Endothelial cell of umbilical vein (primary cell): ENCODE results near the gene MISP. TPM values are rescaled to one million over a fixed set of nuclear protein-coding genes. Genes with fewer than 3 reads are reported as not detected.

Experiments used
- BruUV-seq: library from RNA; stranded (reverse); fragments of 400-500 nt; replicated peaks from 2 replicates; lab custom pipeline; 2021; lab: Mats Ljungman, UMichigan
- CTCF ChIA-PET: fragments of 300-600, 350-600 bp; sonication (Branson Sonifier 250); formaldehyde crosslinking; loops from one replicate; lab custom pipeline; 2021; ENCODE audit warnings: antibody characterized with exemption, inconsistent platforms; lab: Charles Lee
- POLR2A ChIA-PET: fragments of 300-600, 350-600 bp; sonication (Branson Sonifier 250); formaldehyde crosslinking; loops from one replicate; lab custom pipeline; 2021; ENCODE audit warnings: antibody characterized with exemption, inconsistent platforms; lab: Charles Lee
- DNase-seq: peaks from one replicate; pipeline ENCODE4 v3.0.0-alpha.2; 2011; ENCODE audit warnings: low read depth, low spot score
- FAIRE-seq: peaks from 2 replicates; lab custom pipeline; 2011; peaks lifted over from hg19 to GRCh38; lab: Jason Lieb, UNC
- H2AFZ ChIP-seq: 2 replicates; pipeline ENCODE4 v1.6.0; 2012; ENCODE audit warnings: low read depth, low read length, control low read depth, inconsistent platforms
- H3K27ac ChIP-seq: 2 replicates; pipeline ENCODE4 v1.5.1; 2011; ENCODE audit warnings: low read depth, mild to moderate bottlenecking, control low read depth, low read length, moderate library complexity; ENCODE audit not compliant: insufficient read depth
- H3K27me3 ChIP-seq, 2 experiments: 2 replicates each; pipeline versions ENCODE4 v1.6.0 to v1.6.1; 2011; ENCODE audit warnings: low read length in 2 of 2, mixed read lengths in 1 of 2; ENCODE audit not compliant: control insufficient read depth in 2 of 2, insufficient read depth in 2 of 2
- H3K36me3 ChIP-seq, 2 experiments: 2 replicates in 1 of 2; 3 replicates in 1 of 2; pipeline ENCODE4 v1.5.1; 2011; ENCODE audit warnings: low read length in 2 of 2, mild to moderate bottlenecking in 1 of 2, moderate library complexity in 1 of 2; ENCODE audit not compliant: control insufficient read depth in 2 of 2, insufficient read depth in 2 of 2; ENCODE audit errors: extremely low read depth in 1 of 2
- H3K4me1 ChIP-seq: 3 replicates; pipeline ENCODE4 v1.5.1; 2011; ENCODE audit warnings: mild to moderate bottlenecking, low read length; ENCODE audit not compliant: control insufficient read depth, insufficient read depth; ENCODE audit errors: extremely low read depth
- H3K4me2 ChIP-seq: 2 replicates; pipeline ENCODE4 v1.6.1; 2011; ENCODE audit warnings: low read length, control low read depth, mixed read lengths; ENCODE audit not compliant: insufficient read depth
- H3K4me3 ChIP-seq, 3 experiments: fragments of 200-600 bp in 1 of 3; sonication (generic), shearing (Covaris generic) in 1 of 3; replicated peaks in 1 of 3; 2 replicates each; pipeline ENCODE4 v1.5.1; 2011 to 2016; ENCODE audit warnings: control low read depth in 3 of 3, low read length in 3 of 3, mild to moderate bottlenecking in 2 of 3, inconsistent platforms in 1 of 3, low read depth in 1 of 3, moderate library complexity in 1 of 3; ENCODE audit not compliant: insufficient read depth in 1 of 3
- H3K79me2 ChIP-seq: 2 replicates; pipeline ENCODE4 v1.6.0; 2012; ENCODE audit warnings: low read length, inconsistent platforms; ENCODE audit not compliant: control insufficient read depth, insufficient read depth
- H3K9ac ChIP-seq: replicated peaks from 2 replicates; pipeline ENCODE3; 2011; ENCODE audit warnings: low read length, control low read depth; ENCODE audit not compliant: insufficient read depth; ENCODE audit errors: extremely low read depth
- H3K9me1 ChIP-seq: replicated peaks from 3 replicates; pipeline ENCODE4 v1.6.0; 2011; ENCODE audit warnings: mild to moderate bottlenecking, low read length; ENCODE audit not compliant: control insufficient read depth, insufficient read depth; ENCODE audit errors: extremely low read depth
- H3K9me3 ChIP-seq: replicated peaks from 2 replicates; pipeline ENCODE4 v1.5.1; 2012; ENCODE audit warnings: low read length, inconsistent platforms; ENCODE audit not compliant: control insufficient read depth, insufficient read depth
- H4K20me1 ChIP-seq: replicated peaks from 2 replicates; pipeline ENCODE3; 2011; ENCODE audit warnings: mild to moderate bottlenecking, low read length; ENCODE audit not compliant: control insufficient read depth, insufficient read depth; ENCODE audit errors: extremely low read depth
- FOS ChIP-seq: IDR thresholded peaks from 2 replicates; pipeline ENCODE4 v1.6.1; 2011; ENCODE audit warnings: mild to moderate bottlenecking, low read length, moderate library complexity, borderline replicate concordance; ENCODE audit not compliant: insufficient read depth
- MAX ChIP-seq: IDR thresholded peaks from 2 replicates; pipeline ENCODE4 v1.6.1; 2011; ENCODE audit not compliant: insufficient read depth, insufficient read length
- POLR2AphosphoS5 ChIP-seq: IDR thresholded peaks from 2 replicates; pipeline ENCODE4 v1.6.1; 2012; ENCODE audit warnings: low read depth, mild to moderate bottlenecking, control low read depth, low read length, moderate library complexity; ENCODE audit not compliant: insufficient read depth
- dilution Hi-C: fragments of 300-500 bp; cut with MboI; formaldehyde crosslinking; loops from one replicate; pipeline ENCODE4 v1.15.0; 2019; ENCODE audit warnings: low sequenced_read_pairs; ENCODE audit not compliant: extremely low pct_ligation_motif_present
- intact Hi-C: fragments of 100-400 bp; cut with micrococcal nuclease; formaldehyde crosslinking; loops from one replicate; pipeline ENCODE4 v1.10.0; 2022
- microRNA counts: library from miRNA; unstranded; fragments of <30 nt; microRNA quantifications from one replicate; lab custom pipeline; 2016
- microRNA-seq: library from miRNA; unstranded; fragments of <30 nt; microRNA quantifications from one replicate; pipeline ENCODE4 v1.2.0, GENCODE V29; 2021; ENCODE audit warnings: borderline number of aligned reads, borderline replicate concordance
- polyA plus RNA-seq, 4 experiments: library from polyadenylated mRNA; depleted of rRNA in 3 of 4; stranded (reverse) in 3 of 4; unstranded in 1 of 4; fragments of >200 nt; gene quantifications; 2 replicates each; pipeline versions ENCODE4 v1.2.1 to v1.2.3, GENCODE V29; 2011 to 2012; ENCODE audit warnings: missing spikeins in 1 of 4
- small RNA-seq: library from RNA; depleted of rRNA; stranded (forward); fragments of <200 nt; gene quantifications from one replicate; pipeline ENCODE3, GENCODE V24; 2012; ENCODE audit warnings: low replicate concordance, low read depth; ENCODE audit not compliant: insufficient read depth, insufficient read length
- total RNA-seq: library from RNA; stranded (reverse); gene quantifications from 2 replicates; pipeline ENCODE4 v1.2.3, GENCODE V29; 2021

Gene MISP
- total and polyA plus RNA-seq, 2 donors (not counting 3 experiments of a cell fraction or from before 2014, with no cell fraction given): not detected

- Histone ChIP-seq H3K36me3 (peaks cover 24 to 27% of the 10 kb centered on the region in 2 experiments), H3K27ac (no peak overlapping the region), H3K27me3 (no peaks in the 10 kb centered on the region), H3K4me1 (no peaks in the 10 kb centered on the region), H2AFZ (no peak overlapping the region), H3K9me1 (no peaks in the 10 kb centered on the region), H3K4me3 (no peak overlapping the region), H4K20me1 (peaks cover 3% of the 10 kb centered on the region), H3K9ac (no peak overlapping the region), H3K4me2 (no peak overlapping the region), H3K79me2 (peaks cover 15% of the 10 kb centered on the region), H3K9me3 (no peaks in the 10 kb centered on the region)
- ChIA-PET CTCF (no interaction called here), POLR2A (no interaction called here)
- no TSS peak for BruUV-seq
- intact Hi-C loops: no loop called here
- no peak for TF ChIP-seq FOS
- no peak for TF ChIP-seq MAX
- peak; percentile 67 for TF ChIP-seq POLR2AphosphoS5
- dilution Hi-C loops: no loop called here
- FAIRE-seq: no peak
- no peak for DNase-seq
Observed at GRCh38 chr19:813219-814151, 62.6 kb downstream of the MISP start.

MicroRNAs encoded within 50 kb of the gene (microRNA counts, 767-probe panel; counts per million panel counts)
- microRNA hsa-miR-3187-3p (lab: Ali Mortazavi, UCI): 723 counts per million, percentile 96 among the panel's probes with 10 or more counts

Small RNAs within 50 kb of the gene (microRNA-seq; reads per million reads assigned to microRNA genes)
- 52.2 reads per million, percentile 48 among the genes with 10 or more reads in this experiment for gene MIR3187
- gene MIR4745: 4.2 reads per million, percentile 6 among the genes with 10 or more reads in this experiment

Small RNAs within 50 kb of the gene (small RNA-seq; reads per million reads assigned to genes)
- not detected for gene MIR3187

Other genes with a start within 250 kb of the MISP start
- gene TPGS1, start 243.6 kb upstream of the MISP start, total RNA-seq: 24.0 and 24.7 TPM in 2 replicates
- 20.9 and 24.2 TPM in 2 replicates for gene TPGS1, start 243.6 kb upstream of the MISP start, polyA plus RNA-seq
- gene CDC34, start 219.4 kb upstream of the MISP start, total RNA-seq: 92.9 and 93.2 TPM in 2 replicates
- 90.4 and 101 TPM in 2 replicates for gene CDC34, start 219.4 kb upstream of the MISP start, polyA plus RNA-seq
- not detected in 2 replicates for gene GZMM, start 207.1 kb upstream of the MISP start, total RNA-seq
- gene GZMM, start 207.1 kb upstream of the MISP start, polyA plus RNA-seq: not detected in 2 replicates
- gene BSG, start 178.5 kb upstream of the MISP start, total RNA-seq: 466 and 485 TPM in 2 replicates
- 661 and 823 TPM in 2 replicates for gene BSG, start 178.5 kb upstream of the MISP start, polyA plus RNA-seq
- gene HCN2, start 161.2 kb upstream of the MISP start, total RNA-seq: 0.37 and 0.53 TPM in 2 replicates
- gene HCN2, start 161.2 kb upstream of the MISP start, polyA plus RNA-seq: 0.18 TPM in 2 replicates
- gene POLRMT, start 117.6 kb upstream of the MISP start, total RNA-seq: 46.7 and 50.6 TPM in 2 replicates
- 38.9 and 50.8 TPM in 2 replicates for gene POLRMT, start 117.6 kb upstream of the MISP start, polyA plus RNA-seq
- gene FGF22, start 111.2 kb upstream of the MISP start, total RNA-seq: not detected in 2 replicates
- 0.06 and 0.07 TPM in 2 replicates for gene FGF22, start 111.2 kb upstream of the MISP start, polyA plus RNA-seq
- 58.4 and 61.3 TPM in 2 replicates for gene RNF126, start 87.9 kb upstream of the MISP start, total RNA-seq
- gene RNF126, start 87.9 kb upstream of the MISP start, polyA plus RNA-seq: 19.2 and 20.5 TPM in 2 replicates
- 19.9 and 30.3 TPM in 2 replicates for gene FSTL3, start 74.7 kb upstream of the MISP start, total RNA-seq
- 45.2 and 70.7 TPM in 2 replicates for gene FSTL3, start 74.7 kb upstream of the MISP start, polyA plus RNA-seq
- not detected in 2 replicates for gene PRSS57, start 55.7 kb upstream of the MISP start, total RNA-seq
- not detected in 2 replicates for gene PRSS57, start 55.7 kb upstream of the MISP start, polyA plus RNA-seq
- gene PALM, start 42.2 kb upstream of the MISP start, total RNA-seq: 24.2 and 31.8 TPM in 2 replicates
- 3.9 and 5.7 TPM in 2 replicates for gene PALM, start 42.2 kb upstream of the MISP start, polyA plus RNA-seq
- gene PTBP1, start 46.3 kb downstream of the MISP start, total RNA-seq: 607 and 623 TPM in 2 replicates
- gene PTBP1, start 46.3 kb downstream of the MISP start, polyA plus RNA-seq: 382 and 465 TPM in 2 replicates
- 0.76 and 1.2 TPM in 2 replicates for gene PLPPR3, start 70.8 kb downstream of the MISP start, total RNA-seq
- 1.1 and 2.0 TPM in 2 replicates for gene PLPPR3, start 70.8 kb downstream of the MISP start, polyA plus RNA-seq
- gene AZU1, start 76.7 kb downstream of the MISP start, total RNA-seq: not detected in 2 replicates
- gene AZU1, start 76.7 kb downstream of the MISP start, polyA plus RNA-seq: 0.12 TPM in 1 of 2 replicates, not detected in the other
- gene PRTN3, start 89.9 kb downstream of the MISP start, total RNA-seq: not detected in 2 replicates
- gene PRTN3, start 89.9 kb downstream of the MISP start, polyA plus RNA-seq: not detected in 2 replicates
- gene ELANE, start 101.2 kb downstream of the MISP start, total RNA-seq: not detected in 2 replicates
- not detected in 2 replicates for gene ELANE, start 101.2 kb downstream of the MISP start, polyA plus RNA-seq
- 0.40 TPM in 1 of 2 replicates, not detected in the other for gene CFD, start 108.6 kb downstream of the MISP start, total RNA-seq
- gene CFD, start 108.6 kb downstream of the MISP start, polyA plus RNA-seq: 0.25 and 0.53 TPM in 2 replicates
- 54.7 and 63.1 TPM in 2 replicates for gene MED16, start 142.1 kb downstream of the MISP start, total RNA-seq
- gene MED16, start 142.1 kb downstream of the MISP start, polyA plus RNA-seq: 66.5 and 96.6 TPM in 2 replicates
- not detected in 2 replicates for gene RNU6-9, start 142.4 kb downstream of the MISP start, total RNA-seq
- not detected in 2 replicates for gene RNU6-9, start 142.4 kb downstream of the MISP start, polyA plus RNA-seq
- 49.6 and 53.9 TPM in 2 replicates for gene R3HDM4, start 162.1 kb downstream of the MISP start, total RNA-seq
- gene R3HDM4, start 162.1 kb downstream of the MISP start, polyA plus RNA-seq: 51.8 and 70.6 TPM in 2 replicates
- gene KISS1R, start 166.2 kb downstream of the MISP start, total RNA-seq: not detected in 2 replicates
- not detected in 2 replicates for gene KISS1R, start 166.2 kb downstream of the MISP start, polyA plus RNA-seq
- 10.8 and 13.2 TPM in 2 replicates for gene ARID3A, start 174.9 kb downstream of the MISP start, total RNA-seq
- 5.4 and 7.6 TPM in 2 replicates for gene ARID3A, start 174.9 kb downstream of the MISP start, polyA plus RNA-seq
- 54.8 and 74.7 TPM in 2 replicates for gene WDR18, start 233.2 kb downstream of the MISP start, total RNA-seq
- 102 and 151 TPM in 2 replicates for gene WDR18, start 233.2 kb downstream of the MISP start, polyA plus RNA-seq
- gene GRIN3B, start 249.3 kb downstream of the MISP start, total RNA-seq: 0.69 and 0.82 TPM in 2 replicates
- gene GRIN3B, start 249.3 kb downstream of the MISP start, polyA plus RNA-seq: 0.43 and 0.81 TPM in 2 replicates